CD14-positive monocyte (primary cell): ENCODE data around the gene THAP7. TPM values are rescaled to one million over a fixed set of nuclear protein-coding genes. Genes with fewer than 3 reads are reported as not detected.

Experiments used
- DNase-seq, 3 donors: peaks; one replicate each; pipeline ENCODE4 v3.0.0-alpha.2; 2011 to 2022
- H2AFZ ChIP-seq: 2 replicates; pipeline ENCODE4 v1.6.0; 2012; ENCODE audit warnings: mild to moderate bottlenecking, low read depth, low read length, inconsistent platforms; ENCODE audit not compliant: insufficient read depth, poor library complexity, severe bottlenecking
- H3K27ac ChIP-seq, 2 donors: 1 replicate in 1 of 2; 2 replicates in 1 of 2; pipeline ENCODE4 v1.5.1; 2012 to 2013; ENCODE audit warnings: low read length in 2 of 2, control low read depth in 1 of 2, inconsistent platforms in 1 of 2, low read depth in 1 of 2, mild to moderate bottlenecking in 1 of 2
- H3K27me3 ChIP-seq, 2 donors: one replicate each; pipeline versions ENCODE4 v1.6.0 to v1.6.1; 2011 to 2013; ENCODE audit warnings: low read length in 2 of 2; ENCODE audit not compliant: control insufficient read depth in 2 of 2, insufficient read depth in 2 of 2
- H3K36me3 ChIP-seq, 2 donors: replicated peaks in 1 of 2; 1 replicate in 1 of 2; 2 replicates in 1 of 2; pipeline versions ENCODE4 v1.5.1 to v1.6.1; 2012 to 2013; ENCODE audit warnings: low read length in 2 of 2, control low read depth in 1 of 2, inconsistent platforms in 1 of 2, mild to moderate bottlenecking in 1 of 2; ENCODE audit not compliant: insufficient read depth in 2 of 2, control insufficient read depth in 1 of 2
- H3K4me1 ChIP-seq, 2 donors: 1 replicate in 1 of 2; 2 replicates in 1 of 2; pipeline versions ENCODE4 v1.5.1 to v1.6.1; 2012 to 2013; ENCODE audit warnings: low read length in 2 of 2, control low read depth in 1 of 2, inconsistent platforms in 1 of 2, mild to moderate bottlenecking in 1 of 2, moderate library complexity in 1 of 2; ENCODE audit not compliant: insufficient read depth in 2 of 2, control insufficient read depth in 1 of 2
- H3K4me2 ChIP-seq: replicated peaks from 2 replicates; pipeline ENCODE3; 2012; ENCODE audit warnings: low read length, moderate library complexity, mild to moderate bottlenecking; ENCODE audit not compliant: poor library complexity, severe bottlenecking; ENCODE audit errors: extremely low read depth
- H3K4me3 ChIP-seq, 3 experiments: fragments of 200-600 bp in 1 of 3; sonication (generic) in 1 of 3; replicated peaks in 1 of 3; 1 replicate in 2 of 3; 2 replicates in 1 of 3; pipeline ENCODE4 v1.5.1; 2011 to 2013; ENCODE audit warnings: low read length in 3 of 3, mild to moderate bottlenecking in 3 of 3, control low read depth in 2 of 3, low read depth in 2 of 3, inconsistent platforms in 1 of 3, moderate library complexity in 1 of 3
- H3K79me2 ChIP-seq: 2 replicates; pipeline ENCODE4 v1.6.0; 2012; ENCODE audit warnings: mild to moderate bottlenecking, control low read depth, inconsistent platforms, low read length, moderate library complexity; ENCODE audit not compliant: insufficient read depth
- H3K9ac ChIP-seq: 2 replicates; pipeline ENCODE4 v1.6.0; 2017; ENCODE audit warnings: low read length, mild to moderate bottlenecking; ENCODE audit not compliant: insufficient read depth, poor library complexity, severe bottlenecking
- H3K9me3 ChIP-seq, 2 donors: replicated peaks in 1 of 2; 1 replicate in 1 of 2; 2 replicates in 1 of 2; pipeline versions ENCODE4 v1.5.1 to v1.6.1; 2012 to 2013; ENCODE audit warnings: low read length in 2 of 2, control low read depth in 1 of 2; ENCODE audit not compliant: control insufficient read depth in 1 of 2, insufficient read depth in 1 of 2
- H4K20me1 ChIP-seq: 2 replicates; pipeline ENCODE4 v1.6.0; 2012; ENCODE audit warnings: mild to moderate bottlenecking, low read length, control low read depth, moderate library complexity; ENCODE audit not compliant: insufficient read depth
- H3K27ac Mint-ChIP-seq, 7 donors: one replicate each; pipeline ENCODE4 v1.8.0; 2020; ENCODE audit warnings: mild to moderate bottlenecking in 7 of 7, mixed read lengths in 7 of 7, moderate library complexity in 6 of 7, inconsistent platforms in 2 of 7
- H3K27me3 Mint-ChIP-seq, 3 donors: one replicate each; pipeline ENCODE4 v1.8.0; 2021 to 2022; ENCODE audit warnings: low read depth in 3 of 3, mild to moderate bottlenecking in 3 of 3, mixed read lengths in 3 of 3, moderate library complexity in 3 of 3, inconsistent platforms in 1 of 3
- H3K36me3 Mint-ChIP-seq, 2 donors: one replicate each; pipeline ENCODE4 v1.8.0; 2020; ENCODE audit warnings: mixed read lengths in 2 of 2, inconsistent platforms in 1 of 2, mild to moderate bottlenecking in 1 of 2
- H3K4me1 Mint-ChIP-seq: one replicate; pipeline ENCODE4 v1.8.0; 2020; ENCODE audit warnings: mild to moderate bottlenecking, mixed read lengths
- H3K4me3 Mint-ChIP-seq, 2 donors: one replicate each; pipeline ENCODE4 v1.8.0; 2020; ENCODE audit warnings: mild to moderate bottlenecking in 2 of 2, mixed read lengths in 2 of 2, moderate library complexity in 1 of 2
- H3K9me3 Mint-ChIP-seq, 7 donors: one replicate each; pipeline ENCODE4 v1.8.0; 2020 to 2022; ENCODE audit warnings: mixed read lengths in 7 of 7, mild to moderate bottlenecking in 6 of 7, moderate library complexity in 6 of 7, inconsistent platforms in 2 of 7
- WGBS: methylation state at CpG from one replicate; pipeline ENCODE4 v1.1.5; 2013; ENCODE audit warnings: missing lambda C conversion rate; ENCODE audit not compliant: insufficient coverage; 5-methylcytosine and 5-hydroxymethylcytosine counted together
- intact Hi-C, 2 donors: fragments of 100-400 bp; cut with micrococcal nuclease; formaldehyde crosslinking; loops; one replicate each; pipeline versions ENCODE4 v1.15.0 to v1.15.1; 2023
- polyA plus RNA-seq, 3 donors: library from polyadenylated mRNA; depleted of rRNA in 1 of 3; unstranded in 2 of 3; stranded (reverse) in 1 of 3; fragments of 300-500 nt in 2 of 3; fragments of >200 nt in 1 of 3; fragmentation: Illumina TruSeq in 2 of 3; gene quantifications; 1 replicate in 2 of 3; 2 replicates in 1 of 3; pipeline ENCODE4 v1.2.3, GENCODE V29; 2012 to 2021
- TF ChIP-seq, protein P1 (sequence below): fragments of 200-600 bp; IDR thresholded peaks from one replicate; pipeline ENCODE4 v1.8.0; 2022; ENCODE audit warnings: antibody characterized with exemption, mild to moderate bottlenecking

THAP7 gene
- polyA plus RNA-seq, 3 donors: 18.4 to 22.9 (median 19.8) TPM

DNA sequence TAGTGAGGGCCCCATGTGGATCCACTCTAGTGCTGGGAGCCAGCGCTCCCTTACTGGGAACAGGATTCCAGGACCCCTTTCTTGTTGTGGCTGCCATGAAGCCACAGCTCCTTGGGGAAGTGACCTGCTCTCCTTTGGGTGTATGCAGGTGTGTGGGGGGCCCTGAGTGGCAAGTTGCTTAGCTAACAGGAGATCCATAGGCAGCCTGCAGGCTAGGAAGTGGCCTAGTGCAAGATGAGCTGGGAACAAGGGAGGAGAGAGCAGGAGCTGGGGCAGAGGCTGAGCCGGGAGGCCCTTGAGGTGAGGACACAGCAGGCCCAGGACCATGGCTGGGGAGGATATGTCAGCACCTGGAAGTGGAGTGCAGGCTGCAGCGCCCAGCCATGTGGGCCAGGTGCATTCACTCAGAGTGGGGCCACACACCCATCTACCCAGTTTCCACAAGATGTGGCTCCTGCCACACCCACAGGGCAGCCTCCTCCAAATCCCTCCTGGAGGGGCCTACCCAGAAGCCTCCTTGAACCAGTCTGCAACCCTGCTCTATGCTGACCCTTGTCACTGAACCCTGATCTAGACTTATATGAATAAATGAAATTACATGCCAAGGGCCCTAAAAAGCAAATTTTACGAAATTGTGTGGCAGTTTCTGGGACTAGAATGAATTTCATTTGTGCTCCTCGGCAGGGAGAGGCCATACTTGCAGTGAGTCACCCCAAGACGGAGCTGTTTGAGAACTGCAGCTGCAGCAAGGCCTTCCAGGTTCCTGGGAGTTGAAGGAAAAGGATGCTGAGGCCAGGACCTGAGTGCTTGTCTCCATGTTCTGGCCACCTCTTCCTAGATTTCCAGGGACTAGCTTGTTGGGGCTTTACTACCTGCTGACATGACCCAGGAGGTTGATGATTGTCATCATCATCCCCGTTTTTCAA, 3.2 kb downstream of the THAP7 start:
- Mint-ChIP-seq H3K4me1 (peaks cover 26% of the 10 kb centered on the region), H3K4me3 (no peak overlapping the region), H3K9me3 (peaks cover 0 to 1% (median 0%) of the 10 kb centered on the region in 7 donors), H3K36me3 (peaks cover 26 to 50% of the 10 kb centered on the region in 2 donors), H3K27ac (peak overlapping the region in 4 of 7 donors; percentile 15 to 72 (median 38)), H3K27me3 (peaks cover 0 to 3% (median 0%) of the 10 kb centered on the region in 3 donors)
- Histone ChIP-seq H2AFZ (no peak overlapping the region), H3K4me1 (peaks cover 24 to 29% of the 10 kb centered on the region in 2 donors), H3K79me2 (peaks cover 13% of the 10 kb centered on the region), H4K20me1 (no peaks in the 10 kb centered on the region), H3K4me2 (no peak overlapping the region), H3K27me3 (no peaks in the 10 kb centered on the region), H3K4me3 (no peak overlapping the region), H3K9ac (peak overlapping the region; percentile 21), H3K9me3 (no peaks in the 10 kb centered on the region), H3K27ac (no peak overlapping the region), H3K36me3 (peaks cover 54 to 65% of the 10 kb centered on the region in 2 donors)
- intact Hi-C loops: no loop called here
- 97% methylated on average over 6 of the region's 7 CpGs for WGBS
- no peak for DNase-seq
- TF ChIP-seq, protein P1, sequence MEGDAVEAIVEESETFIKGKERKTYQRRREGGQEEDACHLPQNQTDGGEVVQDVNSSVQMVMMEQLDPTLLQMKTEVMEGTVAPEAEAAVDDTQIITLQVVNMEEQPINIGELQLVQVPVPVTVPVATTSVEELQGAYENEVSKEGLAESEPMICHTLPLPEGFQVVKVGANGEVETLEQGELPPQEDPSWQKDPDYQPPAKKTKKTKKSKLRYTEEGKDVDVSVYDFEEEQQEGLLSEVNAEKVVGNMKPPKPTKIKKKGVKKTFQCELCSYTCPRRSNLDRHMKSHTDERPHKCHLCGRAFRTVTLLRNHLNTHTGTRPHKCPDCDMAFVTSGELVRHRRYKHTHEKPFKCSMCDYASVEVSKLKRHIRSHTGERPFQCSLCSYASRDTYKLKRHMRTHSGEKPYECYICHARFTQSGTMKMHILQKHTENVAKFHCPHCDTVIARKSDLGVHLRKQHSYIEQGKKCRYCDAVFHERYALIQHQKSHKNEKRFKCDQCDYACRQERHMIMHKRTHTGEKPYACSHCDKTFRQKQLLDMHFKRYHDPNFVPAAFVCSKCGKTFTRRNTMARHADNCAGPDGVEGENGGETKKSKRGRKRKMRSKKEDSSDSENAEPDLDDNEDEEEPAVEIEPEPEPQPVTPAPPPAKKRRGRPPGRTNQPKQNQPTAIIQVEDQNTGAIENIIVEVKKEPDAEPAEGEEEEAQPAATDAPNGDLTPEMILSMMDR: no peak

DNA sequence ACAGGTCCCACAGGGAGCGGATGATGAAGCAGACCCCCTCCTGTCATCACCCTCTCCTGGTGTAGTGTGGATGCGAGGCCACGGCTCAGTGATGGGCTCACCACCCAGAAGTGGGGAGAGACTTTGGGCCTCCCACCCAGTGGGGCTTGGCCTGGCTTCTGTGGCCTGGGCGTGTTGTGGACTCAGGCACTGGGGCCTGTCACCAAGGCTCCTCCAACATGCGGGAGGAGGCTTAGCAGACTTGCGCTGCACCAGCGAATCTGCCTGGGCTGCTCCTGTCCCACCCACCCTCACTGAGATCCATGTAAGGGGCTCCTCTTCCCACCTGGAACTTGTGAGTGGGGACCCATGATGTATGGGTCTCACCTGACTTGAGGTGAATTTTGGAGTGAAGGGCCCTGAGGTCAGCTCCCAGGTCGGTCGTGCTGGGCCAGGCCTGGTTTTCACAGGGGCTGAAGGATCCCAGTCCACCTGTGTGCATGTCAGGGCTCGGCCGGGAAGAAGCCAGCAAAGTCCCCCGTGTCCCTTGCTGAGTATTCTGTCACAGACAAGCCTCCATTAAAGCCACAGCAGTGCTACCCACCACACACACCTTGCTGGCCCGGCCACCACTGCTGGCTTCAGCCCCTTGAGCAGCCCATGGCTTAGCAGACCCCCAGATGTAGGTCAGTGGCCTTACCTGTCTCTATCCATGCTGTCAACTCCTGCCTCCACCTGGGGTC, 4.2 kb downstream of the THAP7 start:
- Mint-ChIP-seq H3K4me3 (no peak overlapping the region), H3K27ac (peak overlapping the region in 4 of 7 donors; percentile 13 to 50 (median 27)), H3K9me3 (no peaks in the 10 kb centered on the region), H3K4me1 (peaks cover 17% of the 10 kb centered on the region), H3K36me3 (peaks cover 29 to 60% of the 10 kb centered on the region in 2 donors), H3K27me3 (peaks cover 0 to 6% (median 0%) of the 10 kb centered on the region in 3 donors)
- intact Hi-C loops: no loop called here
- H3K9me3 ChIP-seq: no peaks in the 10 kb centered on the region
- WGBS: 89% methylated on average over 7 of the region's 13 CpGs
- H3K27me3 ChIP-seq: no peaks in the 10 kb centered on the region
- H2AFZ ChIP-seq: no peak overlapping the region
- H3K4me2 ChIP-seq: no peak overlapping the region
- H4K20me1 ChIP-seq: no peaks in the 10 kb centered on the region
- H3K36me3 ChIP-seq: peaks cover 63 to 75% of the 10 kb centered on the region in 2 donors
- TF ChIP-seq, protein P1: no peak
- H3K9ac ChIP-seq: no peak overlapping the region
- no peak for DNase-seq
- no peak overlapping the region for H3K27ac ChIP-seq
- peaks cover 13% of the 10 kb centered on the region for H3K79me2 ChIP-seq
- H3K4me3 ChIP-seq: no peak overlapping the region
- H3K4me1 ChIP-seq: peaks cover 15 to 19% of the 10 kb centered on the region in 2 donors
